Vagina (tissue), 2 donors: ENCODE results near the gene TBC1D19. TPM values are rescaled to one million over a fixed set of nuclear protein-coding genes. Genes with fewer than 3 reads are reported as not detected.
A peak's percentile ranks its signal among the peaks of the same experiment; 100 is the strongest.

Source experiments
- DNase-seq, 2 donors: peaks; one replicate each; pipeline ENCODE4 v3.0.0-alpha.2; 2017; ENCODE audit errors: extremely low spot score in 2 of 2
- H3K27ac ChIP-seq: fragments of 200-600 bp; sonication (generic); one replicate; pipeline ENCODE4 v1.5.1; 2019
- H3K27me3 ChIP-seq: fragments of 200-600 bp; sonication (generic); one replicate; pipeline ENCODE4 v1.5.1; 2019
- H3K36me3 ChIP-seq, 2 donors: fragments of 200-600 bp; sonication (generic); one replicate each; pipeline ENCODE4 v1.5.1; 2017 to 2019
- H3K4me1 ChIP-seq: fragments of 200-600 bp; sonication (generic); one replicate; pipeline ENCODE4 v1.5.1; 2019
- H3K4me3 ChIP-seq, 2 donors: fragments of 200-600 bp; sonication (generic); 1 replicate in 1 of 2; 2 replicates in 1 of 2; pipeline ENCODE4 v1.5.1; 2016 to 2019
- H3K9me3 ChIP-seq: fragments of 200-600 bp; sonication (generic); one replicate; pipeline ENCODE4 v1.5.1; 2019
- POLR2A ChIP-seq, 2 donors: fragments of 450-650 bp; IDR thresholded peaks; one replicate each; pipeline ENCODE4 v1.6.1; 2017; ENCODE audit warnings: antibody characterized with exemption in 2 of 2, mild to moderate bottlenecking in 2 of 2, moderate library complexity in 2 of 2
- POLR2AphosphoS5 ChIP-seq, 2 donors: sonication (generic); formaldehyde crosslinking; IDR thresholded peaks; one replicate each; pipeline ENCODE4 v1.9.0; 2017; ENCODE audit warnings: antibody characterized with exemption in 2 of 2, mild to moderate bottlenecking in 2 of 2, low read depth in 1 of 2; ENCODE audit not compliant: insufficient read depth in 1 of 2
- intact Hi-C: fragments of 100-400 bp; cut with DNase I; formaldehyde crosslinking; loops from one replicate; pipeline ENCODE4 v1.15.1; 2023
- total RNA-seq: library from RNA; depleted of rRNA; stranded (reverse); fragments of >200 nt; gene quantifications from one replicate; pipeline ENCODE4 v1.2.3, GENCODE V29; 2016
- TF ChIP-seq, protein P1 (sequence below), 3 experiments: fragments of 450-650 bp in 2 of 3; fragments of 200-600 bp in 1 of 3; sonication (generic) in 1 of 3; IDR thresholded peaks; one replicate each; pipeline ENCODE4 v1.5.1; 2017 to 2019; ENCODE audit warnings: antibody characterized with exemption in 3 of 3, mild to moderate bottlenecking in 2 of 3, moderate library complexity in 2 of 3

The TBC1D19 gene
- total RNA-seq, 1 donor from 2014 or later, result 10.8 TPM

DNA sequence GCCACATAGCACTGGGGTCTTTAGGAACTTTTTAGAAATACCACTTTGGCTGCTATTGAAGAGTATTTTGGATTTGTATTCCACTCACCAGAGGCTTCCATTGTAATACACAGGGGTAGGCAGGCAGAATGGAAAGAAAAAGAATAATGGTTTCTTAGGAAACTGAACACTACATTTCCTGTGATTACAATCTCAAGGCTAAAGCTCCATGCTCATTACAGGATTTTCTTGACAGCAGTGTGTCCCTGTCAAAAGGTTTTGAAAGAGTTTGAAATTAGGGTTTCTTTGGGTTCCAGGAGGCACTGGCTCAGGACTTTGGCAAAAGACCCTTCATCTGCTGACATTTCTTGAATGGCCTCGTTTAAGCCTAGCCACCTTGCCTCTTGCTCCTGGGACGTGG is 201.9 kb downstream of the TBC1D19 start:
- intact Hi-C loops, result no loop called here

DNA sequence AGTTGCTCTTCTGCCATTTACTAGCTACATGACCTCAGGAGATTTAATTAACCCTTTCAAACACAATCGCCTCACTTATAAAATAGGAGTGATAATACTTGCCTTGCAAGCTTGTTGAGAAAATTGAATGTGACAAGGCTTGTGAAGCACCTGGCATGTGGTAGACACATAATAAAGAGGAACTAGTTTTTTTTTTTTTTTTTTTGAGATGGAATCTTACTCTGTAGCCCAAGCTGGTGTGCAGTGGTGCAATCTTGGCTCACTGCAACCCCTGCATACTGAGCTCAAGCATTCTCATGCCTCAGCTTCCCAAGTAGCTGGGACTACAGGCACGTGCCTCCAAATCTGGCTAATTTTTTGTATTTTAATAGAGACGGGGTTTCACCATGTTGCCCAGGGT is 203.0 kb downstream of the TBC1D19 start:
- Histone ChIP-seq H3K4me1 (peaks cover 25% of the 10 kb centered on the region), H3K27me3 (no peaks in the 10 kb centered on the region), H3K9me3 (no peaks in the 10 kb centered on the region), H3K4me3 (no peak overlapping the region), H3K36me3 (no peaks in the 10 kb centered on the region), H3K27ac (no peak overlapping the region)
- DNase-seq, result no peak
- TF ChIP-seq POLR2AphosphoS5 (IDR thresholded peaks at IDR 0.05; ENCODE audit: insufficient read depth in 1 of 2, low read depth in 1 of 2) (no peak), POLR2A (IDR thresholded peaks at IDR 0.05) (no peak)
- intact Hi-C loops, result no loop called here

More for the DNA sequence above, 201.9 kb downstream of the TBC1D19 start:
- no peak overlapping the region for H3K4me3 ChIP-seq
- TF ChIP-seq, protein P1, sequence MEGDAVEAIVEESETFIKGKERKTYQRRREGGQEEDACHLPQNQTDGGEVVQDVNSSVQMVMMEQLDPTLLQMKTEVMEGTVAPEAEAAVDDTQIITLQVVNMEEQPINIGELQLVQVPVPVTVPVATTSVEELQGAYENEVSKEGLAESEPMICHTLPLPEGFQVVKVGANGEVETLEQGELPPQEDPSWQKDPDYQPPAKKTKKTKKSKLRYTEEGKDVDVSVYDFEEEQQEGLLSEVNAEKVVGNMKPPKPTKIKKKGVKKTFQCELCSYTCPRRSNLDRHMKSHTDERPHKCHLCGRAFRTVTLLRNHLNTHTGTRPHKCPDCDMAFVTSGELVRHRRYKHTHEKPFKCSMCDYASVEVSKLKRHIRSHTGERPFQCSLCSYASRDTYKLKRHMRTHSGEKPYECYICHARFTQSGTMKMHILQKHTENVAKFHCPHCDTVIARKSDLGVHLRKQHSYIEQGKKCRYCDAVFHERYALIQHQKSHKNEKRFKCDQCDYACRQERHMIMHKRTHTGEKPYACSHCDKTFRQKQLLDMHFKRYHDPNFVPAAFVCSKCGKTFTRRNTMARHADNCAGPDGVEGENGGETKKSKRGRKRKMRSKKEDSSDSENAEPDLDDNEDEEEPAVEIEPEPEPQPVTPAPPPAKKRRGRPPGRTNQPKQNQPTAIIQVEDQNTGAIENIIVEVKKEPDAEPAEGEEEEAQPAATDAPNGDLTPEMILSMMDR (IDR thresholded peaks at IDR 0.05), result no peak
- no peak for TF ChIP-seq POLR2AphosphoS5 (IDR thresholded peaks at IDR 0.05; ENCODE audit: insufficient read depth in 1 of 2, low read depth in 1 of 2)
- TF ChIP-seq POLR2A (IDR thresholded peaks at IDR 0.05), result no peak
- no peak overlapping the region for H3K27ac ChIP-seq
- no peaks in the 10 kb centered on the region for H3K36me3 ChIP-seq
- no peak for DNase-seq
- no peaks in the 10 kb centered on the region for H3K27me3 ChIP-seq
- H3K4me1 ChIP-seq, result peaks cover 25% of the 10 kb centered on the region
- no peaks in the 10 kb centered on the region for H3K9me3 ChIP-seq

DNA sequence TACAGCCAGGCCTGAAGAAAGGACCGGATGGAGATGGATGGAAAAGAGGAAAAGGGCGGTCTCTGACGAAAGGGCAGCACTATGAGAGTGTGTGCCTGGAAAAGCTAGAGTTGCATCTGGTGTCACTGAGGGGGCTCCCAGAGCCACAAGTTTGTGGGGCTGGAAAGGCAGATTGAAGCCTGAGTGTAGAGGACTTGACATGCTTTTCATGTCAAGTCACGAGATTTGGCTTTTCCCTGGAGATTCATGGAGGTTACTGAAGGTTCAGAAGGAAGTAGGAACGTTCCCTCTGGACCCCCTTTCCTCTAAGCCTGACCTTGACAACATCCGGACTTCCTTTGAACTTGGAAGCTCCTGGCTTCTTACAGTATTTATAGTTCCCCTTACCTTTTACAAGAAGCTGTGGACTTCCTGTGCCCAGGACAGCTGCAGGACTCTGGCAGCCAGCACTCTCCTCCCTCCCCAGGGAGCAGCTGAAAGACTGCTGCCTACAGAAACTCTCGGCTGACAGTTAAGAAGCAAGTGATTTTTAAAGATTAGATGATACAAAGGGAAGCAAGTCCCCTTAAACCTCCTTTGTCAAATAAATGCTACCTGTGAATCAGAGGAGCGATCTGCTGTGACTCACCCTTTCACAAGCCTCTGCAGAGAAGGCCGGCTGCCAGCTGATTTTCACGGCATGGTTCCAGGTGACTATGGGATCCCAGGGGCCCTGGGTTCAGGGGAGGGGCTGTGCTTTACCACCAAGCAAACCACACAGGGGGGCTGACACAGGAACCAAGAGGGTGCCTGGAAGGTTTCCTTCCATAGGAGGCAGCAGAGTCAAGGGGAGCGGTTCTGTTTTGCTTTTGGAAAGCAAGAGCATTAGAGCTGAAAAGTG is 203.8 kb downstream of the TBC1D19 start:
- no peak for DNase-seq
- TF ChIP-seq POLR2A (IDR thresholded peaks at IDR 0.05) (no peak), POLR2AphosphoS5 (IDR thresholded peaks at IDR 0.05; ENCODE audit: insufficient read depth in 1 of 2, low read depth in 1 of 2) (peak in 1 of 2 donors; percentile 58)
- no peak overlapping the region for H3K27ac ChIP-seq
- intact Hi-C loops, result no loop called here
- peaks cover 25% of the 10 kb centered on the region for H3K4me1 ChIP-seq
- H3K4me3 ChIP-seq, result no peak overlapping the region
- no peaks in the 10 kb centered on the region for H3K27me3 ChIP-seq
- H3K9me3 ChIP-seq, result no peaks in the 10 kb centered on the region
- no peaks in the 10 kb centered on the region for H3K36me3 ChIP-seq

DNA sequence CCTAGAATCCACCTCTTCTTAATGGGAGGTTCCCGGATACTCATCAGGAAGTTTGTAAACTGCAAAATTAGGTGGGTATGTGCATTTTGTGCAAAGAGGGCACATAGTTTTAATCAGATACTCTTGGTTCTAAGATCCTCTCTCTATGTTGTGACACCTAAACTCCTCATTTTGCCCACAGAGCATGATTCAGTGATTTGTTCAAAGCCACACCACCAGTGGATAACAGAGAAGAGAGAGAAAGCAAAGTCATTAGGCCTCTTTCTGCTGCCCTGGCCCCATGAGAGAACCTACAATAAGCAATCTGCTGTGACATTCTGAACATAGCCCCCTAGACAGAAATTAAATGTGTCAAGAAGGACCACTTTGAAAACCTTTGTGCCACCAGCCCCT is 204.5 kb downstream of the TBC1D19 start:
- Histone ChIP-seq H3K9me3 (no peaks in the 10 kb centered on the region), H3K27ac (no peak overlapping the region), H3K27me3 (no peaks in the 10 kb centered on the region), H3K4me1 (peaks cover 25% of the 10 kb centered on the region), H3K4me3 (no peak overlapping the region), H3K36me3 (no peaks in the 10 kb centered on the region)
- TF ChIP-seq POLR2AphosphoS5 (IDR thresholded peaks at IDR 0.05; ENCODE audit: insufficient read depth in 1 of 2, low read depth in 1 of 2) (no peak), POLR2A (IDR thresholded peaks at IDR 0.05) (no peak)
- TF ChIP-seq, protein P1 (IDR thresholded peaks at IDR 0.05), result no peak
- intact Hi-C loops, result no loop called here
- DNase-seq, result no peak

DNA sequence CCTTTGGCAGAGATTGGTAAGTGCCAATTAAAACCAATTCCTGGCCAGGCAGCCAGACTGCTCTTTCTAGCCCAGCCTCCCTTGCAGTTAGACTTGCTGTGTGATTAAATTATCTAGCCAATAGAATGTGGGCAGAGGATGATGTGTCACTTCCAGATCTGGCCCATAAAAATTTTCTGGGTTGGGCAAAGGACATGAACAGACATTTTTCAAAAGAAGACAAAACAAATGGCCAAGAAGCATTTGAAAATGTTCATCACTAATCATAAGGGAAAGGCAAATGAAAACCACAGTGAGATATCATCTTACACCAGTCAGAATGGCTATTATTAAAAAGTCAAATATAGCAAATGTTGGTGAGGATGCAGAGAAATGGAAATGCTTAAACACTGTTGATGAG is 205.3 kb downstream of the TBC1D19 start:
- no peaks in the 10 kb centered on the region for H3K36me3 ChIP-seq
- H3K27me3 ChIP-seq, result no peaks in the 10 kb centered on the region
- no peak for TF ChIP-seq POLR2AphosphoS5 (IDR thresholded peaks at IDR 0.05; ENCODE audit: insufficient read depth in 1 of 2, low read depth in 1 of 2)
- TF ChIP-seq POLR2A (IDR thresholded peaks at IDR 0.05), result no peak
- peaks cover 25% of the 10 kb centered on the region for H3K4me1 ChIP-seq
- H3K9me3 ChIP-seq, result no peaks in the 10 kb centered on the region
- no peak overlapping the region for H3K27ac ChIP-seq
- no peak overlapping the region for H3K4me3 ChIP-seq
- intact Hi-C loops, result no loop called here
- no peak for DNase-seq

DNA sequence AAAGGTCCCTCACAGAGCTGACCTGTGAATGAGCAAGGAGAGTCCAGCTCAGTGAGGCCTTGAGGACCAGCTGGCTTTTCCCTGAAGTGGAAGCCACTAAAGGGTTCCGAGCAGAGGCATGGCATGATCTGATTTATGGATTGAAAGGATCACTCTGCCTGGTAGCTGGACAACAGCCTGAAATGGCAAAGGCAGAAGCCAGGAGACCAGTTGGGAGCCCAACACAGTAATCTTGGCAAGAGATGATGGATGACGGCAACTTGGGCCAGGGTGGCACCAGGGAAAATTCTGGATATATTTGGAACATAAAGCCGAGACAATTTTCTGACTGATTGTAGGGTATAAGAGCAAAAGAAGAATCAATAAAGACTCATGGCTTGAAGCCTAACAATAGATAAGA is 207.5 kb downstream of the TBC1D19 start:
- TF ChIP-seq, protein P1 (IDR thresholded peaks at IDR 0.05), result no peak
- TF ChIP-seq POLR2AphosphoS5 (IDR thresholded peaks at IDR 0.05; ENCODE audit: insufficient read depth in 1 of 2, low read depth in 1 of 2), result no peak
- TF ChIP-seq POLR2A (IDR thresholded peaks at IDR 0.05), result no peak
- H3K36me3 ChIP-seq, result no peaks in the 10 kb centered on the region
- intact Hi-C loops, result no loop called here

More for the DNA sequence above, 207.5 kb downstream of the TBC1D19 start:
- Histone ChIP-seq H3K9me3 (no peaks in the 10 kb centered on the region), H3K4me3 (no peak overlapping the region), H3K27ac (no peak overlapping the region), H3K4me1 (peaks cover 24% of the 10 kb centered on the region), H3K27me3 (no peaks in the 10 kb centered on the region)
- no peak for DNase-seq
